Endodermal cell (in vitro differentiated cells): ENCODE measurements around the gene CD3E. TPM values are rescaled to one million over a fixed set of nuclear protein-coding genes. Genes with fewer than 3 reads are reported as not detected.

ENCODE experiments used
- DNase-seq: peaks from one replicate; pipeline ENCODE4 v3.0.0-alpha.2; 2017
- H3K27ac ChIP-seq: 2 replicates; pipeline ENCODE4 v1.5.1; 2013; ENCODE audit warnings: mild to moderate bottlenecking, low read depth, low read length, moderate library complexity
- H3K27me3 ChIP-seq: 2 replicates; pipeline ENCODE4 v1.6.1; 2013; ENCODE audit warnings: mild to moderate bottlenecking, low read length, moderate library complexity; ENCODE audit not compliant: insufficient read depth, control insufficient read depth, poor library complexity, severe bottlenecking
- H3K36me3 ChIP-seq: 2 replicates; pipeline ENCODE4 v1.7.0; 2013; ENCODE audit warnings: mild to moderate bottlenecking, low read length, moderate library complexity; ENCODE audit not compliant: control insufficient read depth, insufficient read depth
- H3K4me1 ChIP-seq: one replicate; pipeline ENCODE4 v1.7.0; 2013; ENCODE audit warnings: low read length; ENCODE audit not compliant: control insufficient read depth, insufficient read depth
- H3K4me3 ChIP-seq: 2 replicates; pipeline ENCODE4 v1.5.1; 2013; ENCODE audit warnings: mild to moderate bottlenecking, low read length, moderate library complexity
- H3K9ac ChIP-seq: 2 replicates; pipeline ENCODE4 v1.6.1; 2013; ENCODE audit warnings: mild to moderate bottlenecking, low read length, moderate library complexity; ENCODE audit not compliant: poor library complexity, severe bottlenecking; ENCODE audit errors: extremely low read depth
- H3K9me3 ChIP-seq: 2 replicates; pipeline ENCODE4 v1.6.1; 2013; ENCODE audit warnings: mild to moderate bottlenecking, low read length, moderate library complexity; ENCODE audit not compliant: control insufficient read depth
- H3K27ac Mint-ChIP-seq: 2 replicates; pipeline ENCODE4 v1.8.0; 2020; ENCODE audit warnings: mixed read lengths
- H3K27me3 Mint-ChIP-seq: 2 replicates; pipeline ENCODE4 v1.8.0; 2021; ENCODE audit warnings: mild to moderate bottlenecking, mixed read lengths; ENCODE audit not compliant: insufficient read depth
- H3K36me3 Mint-ChIP-seq: 2 replicates; pipeline ENCODE4 v1.8.0; 2020; ENCODE audit warnings: low read depth, mixed read lengths
- H3K4me1 Mint-ChIP-seq: 2 replicates; pipeline ENCODE4 v1.8.0; 2020; ENCODE audit warnings: mixed read lengths
- H3K4me3 Mint-ChIP-seq: 2 replicates; pipeline ENCODE4 v1.8.0; 2020; ENCODE audit warnings: mild to moderate bottlenecking, moderate library complexity, mixed read lengths
- H3K9me3 Mint-ChIP-seq: 2 replicates; pipeline ENCODE4 v1.8.0; 2020; ENCODE audit warnings: mild to moderate bottlenecking, mixed read lengths
- CTCF ChIP-seq: fragments of 200-600 bp; sonication (generic); conservative IDR thresholded peaks from 2 replicates; pipeline ENCODE4 v1.5.0; 2021; ENCODE audit warnings: antibody characterized with exemption, mild to moderate bottlenecking
- WGBS, 2 experiments: methylation state at CpG; one replicate each; pipeline versions ENCODE4 v1.1.5 to v1.1.7; 2013; ENCODE audit warnings: missing lambda C conversion rate in 2 of 2, mixed read lengths in 1 of 2; ENCODE audit not compliant: insufficient coverage in 1 of 2, insufficient read length in 1 of 2; 5-methylcytosine and 5-hydroxymethylcytosine counted together
- total RNA-seq, 2 donors: library from RNA; stranded (reverse); fragmentation: NEBNext Ultra II Directional in 1 of 2; extraction: Animal tissue kit (Norgen Biotek cat#: 25700) in 1 of 2; gene quantifications; 2 replicates in 1 of 2; 3 replicates in 1 of 2; pipeline ENCODE4 v1.2.1, GENCODE V29; 2021

CD3E gene
- total RNA-seq, 2 donors from 2014 or later = 0.29 TPM; not detected in 1

- no peaks in the 10 kb centered on the region for H3K36me3 Mint-ChIP-seq
- no peaks in the 10 kb centered on the region for H3K36me3 ChIP-seq
- no peak for DNase-seq
- H3K4me3 Mint-ChIP-seq = no peak overlapping the region
- peaks cover 2% of the 10 kb centered on the region for H3K4me1 Mint-ChIP-seq
- H3K27me3 Mint-ChIP-seq = peaks cover 25% of the 10 kb centered on the region
- H3K4me1 ChIP-seq = no peaks in the 10 kb centered on the region
- TF ChIP-seq CTCF = no peak
- no peaks in the 10 kb centered on the region for H3K27me3 ChIP-seq
- no peak overlapping the region for H3K9ac ChIP-seq
- H3K4me3 ChIP-seq = no peak overlapping the region
- peaks cover 6% of the 10 kb centered on the region for H3K9me3 Mint-ChIP-seq
- H3K27ac Mint-ChIP-seq = no peak overlapping the region
- H3K27ac ChIP-seq = no peak overlapping the region
- peaks cover 7% of the 10 kb centered on the region for H3K9me3 ChIP-seq
Measured at GRCh38 chr11:118325283-118325682, 20.8 kb downstream of the CD3E start.

- no peak for TF ChIP-seq CTCF
- H3K4me1 Mint-ChIP-seq = no peaks in the 10 kb centered on the region
- Histone ChIP-seq H3K27me3 (no peaks in the 10 kb centered on the region), H3K9me3 (peaks cover 16% of the 10 kb centered on the region), H3K36me3 (no peaks in the 10 kb centered on the region), H3K4me3 (no peak overlapping the region), H3K9ac (no peak overlapping the region), H3K4me1 (no peaks in the 10 kb centered on the region), H3K27ac (no peak overlapping the region)
- H3K36me3 Mint-ChIP-seq = no peaks in the 10 kb centered on the region
- peaks cover 25% of the 10 kb centered on the region for H3K9me3 Mint-ChIP-seq
- H3K27ac Mint-ChIP-seq = no peak overlapping the region
- peaks cover 21% of the 10 kb centered on the region for H3K27me3 Mint-ChIP-seq
- no peak overlapping the region for H3K4me3 Mint-ChIP-seq
- DNase-seq = no peak
Measured at GRCh38 chr11:118328745-118329144, 24.2 kb downstream of the CD3E start.

GRCh38 chr11:118334745-118335144, 30.2 kb downstream of the CD3E start:
- H3K9me3 ChIP-seq = peaks cover 13% of the 10 kb centered on the region
- no peak overlapping the region for H3K4me3 Mint-ChIP-seq
- peaks cover 26% of the 10 kb centered on the region for H3K27me3 Mint-ChIP-seq
- H3K9ac ChIP-seq = no peak overlapping the region
- 80% methylated on average over 1 of the region's 1 CpG; no CpG with 5 or more reads in 1 of the 2 experiments for WGBS, 2 experiments
- TF ChIP-seq CTCF = no peak
- H3K36me3 Mint-ChIP-seq = no peaks in the 10 kb centered on the region
- H3K4me3 ChIP-seq = no peak overlapping the region
- no peak overlapping the region for H3K27ac ChIP-seq
- H3K4me1 Mint-ChIP-seq = no peaks in the 10 kb centered on the region
- peaks cover 21% of the 10 kb centered on the region for H3K9me3 Mint-ChIP-seq
- no peak overlapping the region for H3K27ac Mint-ChIP-seq
- peaks cover 11% of the 10 kb centered on the region for H3K27me3 ChIP-seq
- DNase-seq = no peak
- no peaks in the 10 kb centered on the region for H3K4me1 ChIP-seq
- H3K36me3 ChIP-seq = no peaks in the 10 kb centered on the region
